GM23248 (cell line): ENCODE results near the gene NHLH1. TPM values are rescaled to one million over a fixed set of nuclear protein-coding genes. Genes with fewer than 3 reads are reported as not detected.
A peak's percentile ranks its signal among the peaks of the same experiment; 100 is the strongest.

Source experiments
- DNase-seq: peaks from one replicate; pipeline ENCODE4 v3.0.0-alpha.2; 2015
- H2AFZ ChIP-seq: fragments of 200-600 bp; sonication (generic); 2 replicates; pipeline ENCODE4 v1.6.1; 2016; ENCODE audit warnings: antibody characterized with exemption
- H3F3A ChIP-seq: fragments of 200-600 bp; sonication (generic); 2 replicates; pipeline ENCODE4 v1.6.1; 2016; ENCODE audit warnings: mild to moderate bottlenecking, antibody characterized with exemption, mixed run types; ENCODE audit not compliant: insufficient read depth
- H3K27ac ChIP-seq: fragments of 200-600 bp; sonication (generic); 2 replicates; pipeline ENCODE4 v1.5.1; 2016; ENCODE audit warnings: mild to moderate bottlenecking
- H3K27me3 ChIP-seq: fragments of 200-600 bp; sonication (generic); replicated peaks from 2 replicates; pipeline ENCODE4 v1.6.1; 2016; ENCODE audit warnings: mild to moderate bottlenecking; ENCODE audit not compliant: insufficient read depth
- H3K36me3 ChIP-seq: fragments of 200-600 bp; sonication (generic); 2 replicates; pipeline ENCODE4 v1.6.1; 2016; ENCODE audit warnings: low read depth, mild to moderate bottlenecking
- H3K4me1 ChIP-seq: fragments of 200-600 bp; sonication (generic); 2 replicates; pipeline ENCODE4 v1.6.1; 2016; ENCODE audit warnings: mild to moderate bottlenecking; ENCODE audit not compliant: insufficient read depth
- H3K4me2 ChIP-seq: fragments of 200-600 bp; sonication (generic); one replicate; pipeline ENCODE4 v1.6.1; 2016; ENCODE audit warnings: mild to moderate bottlenecking; ENCODE audit not compliant: unreplicated experiment
- H3K4me3 ChIP-seq: fragments of 200-600 bp; sonication (generic); 2 replicates; pipeline ENCODE4 v1.5.1; 2016; ENCODE audit warnings: mild to moderate bottlenecking
- H3K79me2 ChIP-seq: fragments of 200-600 bp; sonication (generic); 2 replicates; pipeline ENCODE4 v1.6.1; 2016; ENCODE audit warnings: mild to moderate bottlenecking; ENCODE audit not compliant: insufficient read depth
- H3K9ac ChIP-seq: fragments of 200-600 bp; sonication (generic); 2 replicates; pipeline ENCODE4 v1.6.1; 2016; ENCODE audit warnings: mild to moderate bottlenecking
- H3K9me2 ChIP-seq: fragments of 200-600 bp; sonication (generic); 2 replicates; pipeline ENCODE4 v1.6.1; 2016; ENCODE audit warnings: mixed run types, mild to moderate bottlenecking, moderate library complexity; ENCODE audit not compliant: insufficient read depth
- H3K9me3 ChIP-seq: fragments of 200-600 bp; sonication (generic); one replicate; pipeline ENCODE4 v1.6.1; 2017; ENCODE audit warnings: low read depth
- H4K20me1 ChIP-seq: fragments of 200-600 bp; sonication (generic); 2 replicates; pipeline ENCODE4 v1.6.0; 2016; ENCODE audit not compliant: insufficient read depth
- EZH2 ChIP-seq: fragments of 200-600 bp; sonication (generic); IDR thresholded peaks from 2 replicates; pipeline ENCODE4 v1.6.1; 2018; ENCODE audit warnings: antibody characterized with exemption, mild to moderate bottlenecking; ENCODE audit not compliant: insufficient read depth, poor library complexity, severe bottlenecking
- EZH2phosphoT487 ChIP-seq: fragments of 200-600 bp; sonication (generic); IDR thresholded peaks from 2 replicates; pipeline ENCODE4 v1.6.1; 2018; ENCODE audit warnings: antibody characterized with exemption, moderate library complexity, mild to moderate bottlenecking, low read depth; ENCODE audit not compliant: insufficient read depth
- WGBS, 2 experiments: methylation state at CpG; one replicate each; pipeline ENCODE4 v1.1.6; 2015 to 2017; ENCODE audit warnings: low lambda C conversion rate in 2 of 2, low coverage in 1 of 2; ENCODE audit errors: missing lambda C conversion rate in 2 of 2; 5-methylcytosine and 5-hydroxymethylcytosine counted together
- in situ Hi-C: fragments of 300-500 bp; cut with MboI; formaldehyde crosslinking; loops from 2 replicates; pipeline ENCODE4 v1.15.0; 2020
- polyA plus RNA-seq: library from polyadenylated mRNA; unstranded; fragments of >200 nt; fragmentation: Nextera tagmentation; extraction: Ambion mirVana; gene quantifications from 2 replicates; pipeline ENCODE4 v1.2.1, GENCODE V29; 2016
- total RNA-seq: library from RNA; depleted of rRNA; stranded (reverse); fragments of >200 nt; shearing (Covaris generic); gene quantifications from 2 replicates; pipeline ENCODE4 v1.2.3, GENCODE V29; 2014

The NHLH1 gene
- total and polyA plus RNA-seq, 2 experiments from 2014 or later, result 0.31 TPM; not detected in 1

DNA sequence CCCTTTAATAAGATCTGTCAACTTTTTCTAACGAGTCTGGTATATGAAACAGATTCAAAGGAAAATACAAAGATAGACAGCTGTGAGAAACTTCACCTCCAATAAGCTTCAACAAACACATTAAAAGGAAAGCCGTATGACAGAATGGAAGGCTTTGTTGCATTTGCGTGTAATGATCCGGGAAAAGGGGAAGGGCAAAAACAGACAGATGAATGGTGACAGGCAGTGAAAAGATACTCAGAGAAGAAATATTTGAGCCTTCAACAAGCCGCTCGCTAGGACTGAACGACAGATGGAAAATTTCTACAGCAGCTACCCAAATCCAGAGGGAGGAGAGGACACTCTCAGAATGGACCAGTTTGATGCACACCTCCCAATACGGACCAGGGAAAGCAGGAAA lies 38.7 kb upstream of the NHLH1 start:
- Histone ChIP-seq H3K9me3 (no peaks in the 10 kb centered on the region), H3K4me3 (no peak overlapping the region), H3K9me2 (no peaks in the 10 kb centered on the region), H3K36me3 (peaks cover 94% of the 10 kb centered on the region), H2AFZ (no peak overlapping the region), H4K20me1 (no peaks in the 10 kb centered on the region), H3K27me3 (no peaks in the 10 kb centered on the region), H3F3A (peaks cover 51% of the 10 kb centered on the region; the same call in 1 of the 2 replicates), H3K27ac (no peak overlapping the region), H3K4me2 (no peak overlapping the region), H3K79me2 (peaks cover 100% of the 10 kb centered on the region), H3K4me1 (no peaks in the 10 kb centered on the region), H3K9ac (no peak overlapping the region)
- in situ Hi-C loops, result no loop called here
- 84 to 85% methylated on average over 8 of the region's 8 CpGs for WGBS, 2 experiments
- no peak for DNase-seq
- TF ChIP-seq EZH2phosphoT487, result no peak

DNA sequence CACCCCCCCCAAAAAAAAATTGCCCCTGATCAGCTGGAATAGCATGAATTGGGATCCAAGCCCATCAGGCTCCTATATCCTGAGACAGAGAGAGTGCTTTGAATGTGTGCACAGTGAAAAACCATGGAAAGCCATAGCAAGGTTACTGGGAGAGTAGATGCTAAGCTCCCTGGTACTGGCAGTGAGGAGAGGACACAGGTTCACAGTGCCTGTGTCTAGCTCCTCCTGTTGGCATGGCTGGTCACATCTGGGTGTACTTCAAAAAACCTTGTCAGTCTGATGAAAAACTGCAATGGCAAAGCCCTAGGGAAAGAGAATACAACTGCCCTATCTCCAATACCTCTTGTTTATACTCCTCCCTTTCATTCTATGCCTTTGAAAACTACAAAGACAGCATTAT lies 36.8 kb upstream of the NHLH1 start:
- Histone ChIP-seq H3K79me2 (peaks cover 100% of the 10 kb centered on the region), H3F3A (peaks cover 55% of the 10 kb centered on the region; the same call in 1 of the 2 replicates), H3K27me3 (no peaks in the 10 kb centered on the region), H2AFZ (no peak overlapping the region), H3K27ac (no peak overlapping the region), H3K4me1 (no peaks in the 10 kb centered on the region), H3K9me2 (no peaks in the 10 kb centered on the region), H3K36me3 (peaks cover 99% of the 10 kb centered on the region), H3K4me3 (no peak overlapping the region), H3K9ac (no peak overlapping the region), H3K4me2 (no peak overlapping the region), H4K20me1 (no peaks in the 10 kb centered on the region), H3K9me3 (no peaks in the 10 kb centered on the region)
- no peak for DNase-seq
- TF ChIP-seq EZH2 (no peak), EZH2phosphoT487 (no peak)
- in situ Hi-C loops, result no loop called here

DNA sequence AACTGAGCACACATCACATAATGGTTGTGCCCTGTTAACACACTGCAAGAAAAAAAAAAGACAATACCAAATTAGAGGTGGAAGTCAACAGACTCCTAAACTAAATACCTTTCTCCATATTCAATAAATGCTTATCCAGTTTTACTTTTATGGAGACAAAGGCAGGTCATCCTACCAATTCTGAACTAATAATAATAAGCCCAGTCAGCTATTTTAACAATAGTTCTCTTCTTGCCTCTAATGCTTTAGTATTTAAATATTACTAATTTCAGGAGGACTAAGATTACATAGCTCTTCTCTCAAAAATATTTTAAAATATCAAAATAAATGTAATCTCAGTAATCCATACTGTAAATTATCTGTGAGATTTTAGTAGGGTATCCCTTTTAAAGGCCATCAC lies 34.4 kb upstream of the NHLH1 start:
- no peak overlapping the region for H3K9ac ChIP-seq
- H3K4me1 ChIP-seq, result no peaks in the 10 kb centered on the region
- DNase-seq, result no peak
- H3K4me3 ChIP-seq, result no peak overlapping the region
- no peak overlapping the region for H3K4me2 ChIP-seq
- TF ChIP-seq EZH2phosphoT487, result no peak
- TF ChIP-seq EZH2, result no peak
- H3F3A ChIP-seq, result peaks cover 36% of the 10 kb centered on the region; the same call in 1 of the 2 replicates
- no peaks in the 10 kb centered on the region for H4K20me1 ChIP-seq
- H3K27me3 ChIP-seq, result no peaks in the 10 kb centered on the region
- H3K9me2 ChIP-seq, result no peaks in the 10 kb centered on the region
- peaks cover 76% of the 10 kb centered on the region for H3K36me3 ChIP-seq
- no peaks in the 10 kb centered on the region for H3K9me3 ChIP-seq
- in situ Hi-C loops, result no loop called here
- H3K27ac ChIP-seq, result no peak overlapping the region
- H3K79me2 ChIP-seq, result peaks cover 100% of the 10 kb centered on the region
- H2AFZ ChIP-seq, result no peak overlapping the region

DNA sequence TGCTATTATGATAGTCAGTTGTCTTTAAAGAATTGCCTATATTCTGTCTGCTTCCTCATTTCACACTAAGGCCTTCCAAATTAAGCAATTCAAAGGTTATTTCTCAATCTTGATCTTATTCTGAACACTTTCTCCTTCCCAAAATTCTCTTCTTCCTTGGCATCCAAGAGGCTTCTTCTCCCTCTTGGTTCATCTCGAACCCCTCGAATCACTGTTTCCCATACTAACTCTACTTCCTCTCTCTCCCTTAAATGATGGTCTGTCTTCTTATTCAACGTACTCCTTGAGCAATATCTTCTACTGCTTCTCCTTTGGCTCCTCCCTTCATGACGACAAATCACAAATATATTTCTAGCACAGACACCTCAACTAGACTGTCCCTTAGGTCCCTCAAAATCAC lies 28.3 kb upstream of the NHLH1 start:
- H3K4me1 ChIP-seq, result peaks cover 29% of the 10 kb centered on the region
- H3K36me3 ChIP-seq, result peaks cover 43% of the 10 kb centered on the region
- H3K27ac ChIP-seq, result no peak overlapping the region
- in situ Hi-C loops, result no loop called here
- H3K79me2 ChIP-seq, result peaks cover 100% of the 10 kb centered on the region
- peaks cover 12% of the 10 kb centered on the region; the same call in 1 of the 2 replicates for H4K20me1 ChIP-seq
- H3K9me3 ChIP-seq, result no peaks in the 10 kb centered on the region
- H3K27me3 ChIP-seq, result no peaks in the 10 kb centered on the region
- WGBS, 2 experiments, result 80 to 82% methylated on average over 4 of the region's 4 CpGs
- DNase-seq, result no peak
- TF ChIP-seq EZH2phosphoT487, result no peak
- no peak for TF ChIP-seq EZH2
- no peak overlapping the region for H2AFZ ChIP-seq
- H3K9ac ChIP-seq, result no peak overlapping the region
- no peaks in the 10 kb centered on the region for H3K9me2 ChIP-seq
- no peak overlapping the region for H3K4me3 ChIP-seq
- no peak overlapping the region for H3K4me2 ChIP-seq
- peaks cover 16% of the 10 kb centered on the region for H3F3A ChIP-seq

DNA sequence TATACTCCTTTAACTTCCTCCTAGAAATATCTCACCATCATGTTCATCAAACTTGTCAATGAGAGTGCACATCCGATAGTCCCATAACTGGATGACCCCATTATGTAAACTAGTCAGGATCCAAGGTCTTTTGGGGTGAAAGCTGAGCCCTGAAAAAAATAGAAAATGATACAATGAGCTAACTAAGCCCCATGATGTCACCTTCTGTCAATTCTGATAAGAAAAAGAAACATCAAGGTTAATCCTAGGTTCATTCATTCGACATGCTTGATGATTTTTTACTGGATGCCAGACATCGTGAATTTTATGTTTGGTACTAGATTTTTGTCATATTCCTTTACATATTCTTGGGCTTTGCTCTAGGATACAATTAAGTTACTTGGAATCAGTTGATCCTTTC lies 26.7 kb upstream of the NHLH1 start:
- H4K20me1 ChIP-seq, result peaks cover 12% of the 10 kb centered on the region; the same call in 1 of the 2 replicates
- H3K36me3 ChIP-seq, result peaks cover 27% of the 10 kb centered on the region
- H3F3A ChIP-seq, result peaks cover 10% of the 10 kb centered on the region
- H3K4me1 ChIP-seq, result peaks cover 35% of the 10 kb centered on the region
- no peak overlapping the region for H3K27ac ChIP-seq
- peaks cover 100% of the 10 kb centered on the region for H3K79me2 ChIP-seq
- no peak for DNase-seq
- in situ Hi-C loops, result no loop called here
- no peaks in the 10 kb centered on the region for H3K9me3 ChIP-seq
- TF ChIP-seq EZH2, result no peak
- TF ChIP-seq EZH2phosphoT487, result no peak
- H3K4me3 ChIP-seq, result peak overlapping the region; percentile 98
- H3K9me2 ChIP-seq, result no peaks in the 10 kb centered on the region
- no peak overlapping the region for H2AFZ ChIP-seq
- H3K4me2 ChIP-seq, result peak overlapping the region; percentile 99
- H3K27me3 ChIP-seq, result no peaks in the 10 kb centered on the region
- 43% methylated on average over 3 of the region's 3 CpGs for WGBS, 2 experiments
- H3K9ac ChIP-seq, result peak overlapping the region; percentile 99
